GM23248 (cell line): Measurements from ENCODE around the gene CDK14. TPM values are rescaled to one million over a fixed set of nuclear protein-coding genes. Genes with fewer than 3 reads are reported as not detected.
"Not testable (repeated sequence)": the region's sequence is repeated elsewhere in the genome, so short reads cannot be mapped to it uniquely, and the experiment has no call there.

Source experiments
- DNase-seq: peaks from one replicate; pipeline ENCODE4 v3.0.0-alpha.2; 2015
- H2AFZ ChIP-seq: fragments of 200-600 bp; sonication (generic); 2 replicates; pipeline ENCODE4 v1.6.1; 2016; ENCODE audit warnings: antibody characterized with exemption
- H3F3A ChIP-seq: fragments of 200-600 bp; sonication (generic); 2 replicates; pipeline ENCODE4 v1.6.1; 2016; ENCODE audit warnings: mild to moderate bottlenecking, antibody characterized with exemption, mixed run types; ENCODE audit not compliant: insufficient read depth
- H3K27ac ChIP-seq: fragments of 200-600 bp; sonication (generic); 2 replicates; pipeline ENCODE4 v1.5.1; 2016; ENCODE audit warnings: mild to moderate bottlenecking
- H3K27me3 ChIP-seq: fragments of 200-600 bp; sonication (generic); replicated peaks from 2 replicates; pipeline ENCODE4 v1.6.1; 2016; ENCODE audit warnings: mild to moderate bottlenecking; ENCODE audit not compliant: insufficient read depth
- H3K36me3 ChIP-seq: fragments of 200-600 bp; sonication (generic); 2 replicates; pipeline ENCODE4 v1.6.1; 2016; ENCODE audit warnings: low read depth, mild to moderate bottlenecking
- H3K4me1 ChIP-seq: fragments of 200-600 bp; sonication (generic); 2 replicates; pipeline ENCODE4 v1.6.1; 2016; ENCODE audit warnings: mild to moderate bottlenecking; ENCODE audit not compliant: insufficient read depth
- H3K4me2 ChIP-seq: fragments of 200-600 bp; sonication (generic); one replicate; pipeline ENCODE4 v1.6.1; 2016; ENCODE audit warnings: mild to moderate bottlenecking; ENCODE audit not compliant: unreplicated experiment
- H3K4me3 ChIP-seq: fragments of 200-600 bp; sonication (generic); 2 replicates; pipeline ENCODE4 v1.5.1; 2016; ENCODE audit warnings: mild to moderate bottlenecking
- H3K79me2 ChIP-seq: fragments of 200-600 bp; sonication (generic); 2 replicates; pipeline ENCODE4 v1.6.1; 2016; ENCODE audit warnings: mild to moderate bottlenecking; ENCODE audit not compliant: insufficient read depth
- H3K9ac ChIP-seq: fragments of 200-600 bp; sonication (generic); 2 replicates; pipeline ENCODE4 v1.6.1; 2016; ENCODE audit warnings: mild to moderate bottlenecking
- H3K9me2 ChIP-seq: fragments of 200-600 bp; sonication (generic); 2 replicates; pipeline ENCODE4 v1.6.1; 2016; ENCODE audit warnings: mixed run types, mild to moderate bottlenecking, moderate library complexity; ENCODE audit not compliant: insufficient read depth
- H3K9me3 ChIP-seq: fragments of 200-600 bp; sonication (generic); one replicate; pipeline ENCODE4 v1.6.1; 2017; ENCODE audit warnings: low read depth
- H4K20me1 ChIP-seq: fragments of 200-600 bp; sonication (generic); 2 replicates; pipeline ENCODE4 v1.6.0; 2016; ENCODE audit not compliant: insufficient read depth
- EZH2 ChIP-seq: fragments of 200-600 bp; sonication (generic); IDR thresholded peaks from 2 replicates; pipeline ENCODE4 v1.6.1; 2018; ENCODE audit warnings: antibody characterized with exemption, mild to moderate bottlenecking; ENCODE audit not compliant: insufficient read depth, poor library complexity, severe bottlenecking
- EZH2phosphoT487 ChIP-seq: fragments of 200-600 bp; sonication (generic); IDR thresholded peaks from 2 replicates; pipeline ENCODE4 v1.6.1; 2018; ENCODE audit warnings: antibody characterized with exemption, moderate library complexity, mild to moderate bottlenecking, low read depth; ENCODE audit not compliant: insufficient read depth
- WGBS, 2 experiments: methylation state at CpG; one replicate each; pipeline ENCODE4 v1.1.6; 2015 to 2017; ENCODE audit warnings: low lambda C conversion rate in 2 of 2, low coverage in 1 of 2; ENCODE audit errors: missing lambda C conversion rate in 2 of 2; 5-methylcytosine and 5-hydroxymethylcytosine counted together
- in situ Hi-C: fragments of 300-500 bp; cut with MboI; formaldehyde crosslinking; loops from 2 replicates; pipeline ENCODE4 v1.15.0; 2020
- polyA plus RNA-seq: library from polyadenylated mRNA; unstranded; fragments of >200 nt; fragmentation: Nextera tagmentation; extraction: Ambion mirVana; gene quantifications from 2 replicates; pipeline ENCODE4 v1.2.1, GENCODE V29; 2016
- total RNA-seq: library from RNA; depleted of rRNA; stranded (reverse); fragments of >200 nt; shearing (Covaris generic); gene quantifications from 2 replicates; pipeline ENCODE4 v1.2.3, GENCODE V29; 2014

CDK14 gene
- total and polyA plus RNA-seq, 2 experiments from 2014 or later = 19.9 to 21.2 TPM

GRCh38 chr7:90920336-90920735, 324.2 kb downstream of the CDK14 start:
- no peak overlapping the region for H2AFZ ChIP-seq
- H3K9me3 ChIP-seq = no peaks in the 10 kb centered on the region
- 98 to 100% methylated on average over 1 of the region's 1 CpG for WGBS, 2 experiments
- no peaks in the 10 kb centered on the region for H3K9me2 ChIP-seq
- no peak for TF ChIP-seq EZH2
- TF ChIP-seq EZH2phosphoT487 = no peak
- H3F3A ChIP-seq = no peaks in the 10 kb centered on the region
- H3K4me2 ChIP-seq = no peak overlapping the region
- in situ Hi-C loops = no loop called here
- H3K27ac ChIP-seq = no peak overlapping the region
- no peak for DNase-seq
- H3K9ac ChIP-seq = no peak overlapping the region
- H3K4me3 ChIP-seq = no peak overlapping the region
- no peaks in the 10 kb centered on the region for H3K79me2 ChIP-seq
- H4K20me1 ChIP-seq = no peaks in the 10 kb centered on the region
- no peaks in the 10 kb centered on the region for H3K4me1 ChIP-seq
- peaks cover 5% of the 10 kb centered on the region for H3K36me3 ChIP-seq
- no peaks in the 10 kb centered on the region for H3K27me3 ChIP-seq

GRCh38 chr7:90923541-90923997, 327.4 kb downstream of the CDK14 start:
- Histone ChIP-seq H3K9ac (no peak overlapping the region), H3K27ac (no peak overlapping the region), H3F3A (no peaks in the 10 kb centered on the region), H3K4me2 (no peak overlapping the region), H2AFZ (no peak overlapping the region), H3K36me3 (peaks cover under 1% of the 10 kb centered on the region; the same call in 1 of the 2 replicates), H4K20me1 (no peaks in the 10 kb centered on the region), H3K9me2 (no peaks in the 10 kb centered on the region), H3K9me3 (no peaks in the 10 kb centered on the region), H3K27me3 (no peaks in the 10 kb centered on the region), H3K4me3 (no peak overlapping the region), H3K4me1 (no peaks in the 10 kb centered on the region), H3K79me2 (0 out of 2 replicates have a peak, but pooled peaks cover 4% of the 10 kb centered on the region)
- 91 to 93% methylated on average over 2 of the region's 2 CpGs for WGBS, 2 experiments
- in situ Hi-C loops = no loop called here
- no peak for DNase-seq
- TF ChIP-seq EZH2 (no peak), EZH2phosphoT487 (no peak)

GRCh38 chr7:90928700-90929424, 332.7 kb downstream of the CDK14 start:
- H2AFZ ChIP-seq, H3F3A ChIP-seq, DNase-seq, H3K27me3 ChIP-seq, H4K20me1 ChIP-seq, H3K4me3 ChIP-seq, H3K4me1 ChIP-seq, H3K9ac ChIP-seq, H3K4me2 ChIP-seq, in situ Hi-C loops, H3K36me3 ChIP-seq, H3K9me2 ChIP-seq, H3K27ac ChIP-seq, H3K9me3 ChIP-seq, H3K79me2 ChIP-seq: not testable (repeated sequence)
- 92 to 93% methylated on average over 13 of the region's 13 CpGs for WGBS, 2 experiments

GRCh38 chr7:90931986-90932916, 336.1 kb downstream of the CDK14 start:
- no peaks in the 10 kb centered on the region for H3K9me2 ChIP-seq
- H3K4me1 ChIP-seq = no peaks in the 10 kb centered on the region
- no peaks in the 10 kb centered on the region for H3K79me2 ChIP-seq
- H3K9ac ChIP-seq = no peak overlapping the region
- TF ChIP-seq EZH2phosphoT487 (no peak), EZH2 (no peak)
- no peak overlapping the region for H3K4me2 ChIP-seq
- no peaks in the 10 kb centered on the region for H3K9me3 ChIP-seq
- peaks cover 6% of the 10 kb centered on the region; the same call in 1 of the 2 replicates for H3K36me3 ChIP-seq
- in situ Hi-C loops = no loop called here
- no peak overlapping the region for H3K4me3 ChIP-seq
- H4K20me1 ChIP-seq = no peaks in the 10 kb centered on the region
- DNase-seq = peak; percentile 11
- no peaks in the 10 kb centered on the region for H3K27me3 ChIP-seq
- H2AFZ ChIP-seq = no peak overlapping the region
- WGBS, 2 experiments = 76 to 78% methylated on average over 6 of the region's 6 CpGs
- H3K27ac ChIP-seq = no peak overlapping the region
- H3F3A ChIP-seq = no peaks in the 10 kb centered on the region
